HEK293T (cell line): Measurements from ENCODE around the gene SIGLEC15.

Source experiments
- CTCF ChIA-PET: fragments of 350-600 bp; formaldehyde crosslinking; extraction: SDS; loops from one replicate; lab custom pipeline; 2021; ENCODE audit warnings: antibody characterized with exemption, inconsistent platforms; lab: Yijun Ruan, JAX
- POLR2A ChIA-PET: fragments of 350-600 bp; formaldehyde crosslinking; extraction: SDS; loops from one replicate; lab custom pipeline; 2020; ENCODE audit warnings: antibody characterized with exemption, inconsistent platforms; lab: Yijun Ruan, JAX
- DNase-seq: peaks from one replicate; pipeline ENCODE4 v3.0.0; 2012; ENCODE audit warnings: mixed read lengths; ENCODE audit errors: extremely low spot score
- ARNT ChIP-seq: fragments of 450-650 bp; IDR thresholded peaks from 2 replicates; pipeline ENCODE4 v1.6.1; 2017; ENCODE audit warnings: mild to moderate bottlenecking
- BHLHE40 ChIP-seq: fragments of 450-650 bp; IDR thresholded peaks from 2 replicates; pipeline ENCODE4 v1.6.1; 2016; ENCODE audit warnings: mild to moderate bottlenecking, moderate library complexity, borderline replicate concordance
- CTBP1 ChIP-seq: fragments of 450-650 bp; IDR thresholded peaks from 2 replicates; pipeline ENCODE4 v1.6.1; 2016; ENCODE audit warnings: borderline replicate concordance
- ELF4 ChIP-seq: fragments of 450-650 bp; IDR thresholded peaks from 2 replicates; pipeline ENCODE4 v1.6.1; 2017; ENCODE audit warnings: antibody characterized with exemption
- FOXA1 ChIP-seq: fragments of 450-650 bp; IDR thresholded peaks from 2 replicates; pipeline ENCODE4 v1.6.1; 2016; ENCODE audit warnings: mild to moderate bottlenecking
- FOXK2 ChIP-seq: fragments of 450-650 bp; IDR thresholded peaks from 2 replicates; pipeline ENCODE4 v1.6.1; 2016; ENCODE audit warnings: mild to moderate bottlenecking
- FOXM1 ChIP-seq: fragments of 450-650 bp; IDR thresholded peaks from 2 replicates; pipeline ENCODE4 v1.6.1; 2017; ENCODE audit warnings: mild to moderate bottlenecking, borderline replicate concordance
- HDGF ChIP-seq: fragments of 450-650 bp; IDR thresholded peaks from 2 replicates; pipeline ENCODE4 v1.6.1; 2017; ENCODE audit warnings: antibody characterized with exemption, borderline replicate concordance
- L3MBTL2 ChIP-seq: fragments of 450-650 bp; conservative IDR thresholded peaks from 2 replicates; pipeline ENCODE4 v1.6.1; 2016; ENCODE audit warnings: mild to moderate bottlenecking
- LEF1 ChIP-seq: fragments of 450-650 bp; IDR thresholded peaks from 2 replicates; pipeline ENCODE4 v1.6.1; 2017; ENCODE audit warnings: mild to moderate bottlenecking, borderline replicate concordance
- NFRKB ChIP-seq: fragments of 450-650 bp; IDR thresholded peaks from 2 replicates; pipeline ENCODE4 v1.6.1; 2016; ENCODE audit warnings: mild to moderate bottlenecking, moderate library complexity
- SP1 ChIP-seq: fragments of 450-650 bp; IDR thresholded peaks from 2 replicates; pipeline ENCODE4 v1.6.1; 2017
- SUZ12 ChIP-seq: fragments of 450-650 bp; IDR thresholded peaks from 2 replicates; pipeline ENCODE4 v1.6.1; 2016; ENCODE audit warnings: mild to moderate bottlenecking
- TARDBP ChIP-seq: fragments of 450-650 bp; IDR thresholded peaks from 2 replicates; pipeline ENCODE4 v1.6.1; 2016
- ZNF384 ChIP-seq: fragments of 450-650 bp; IDR thresholded peaks from 2 replicates; pipeline ENCODE4 v1.6.1; 2016
- TF ChIP-seq, protein P1 (sequence below): fragments of 450-650 bp; IDR thresholded peaks from 2 replicates; pipeline ENCODE4 v1.6.1; 2016

SIGLEC15 gene

DNA sequence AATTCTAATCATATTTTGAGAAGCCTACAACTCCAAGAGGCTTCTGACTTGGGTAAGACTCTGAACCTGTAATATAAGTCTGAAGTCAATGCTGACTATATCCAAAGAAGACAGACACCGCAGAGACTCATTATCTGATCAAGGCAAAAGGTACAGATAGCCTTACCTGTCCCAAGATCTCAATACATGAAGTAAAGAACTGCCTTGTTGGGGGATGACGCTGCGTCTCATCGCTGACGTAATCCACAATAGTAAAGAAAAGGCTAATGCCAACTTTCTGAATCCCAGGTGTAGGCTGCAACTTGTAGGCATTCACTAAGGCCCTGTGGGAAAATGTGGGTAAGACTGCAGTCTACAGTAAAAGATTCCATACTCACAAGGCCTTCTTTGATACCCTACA, 62.1 kb downstream of the SIGLEC15 start:
- DNase-seq = no peak
- CTCF ChIA-PET = no interaction called here
- TF ChIP-seq SUZ12 (no peak), BHLHE40 (no peak), L3MBTL2 (no peak), TARDBP (no peak), FOXM1 (no peak), FOXA1 (no peak), ELF4 (no peak), HDGF (no peak), NFRKB (no peak), ARNT (no peak), ZNF384 (no peak), LEF1 (no peak), CTBP1 (no peak), FOXK2 (no peak), SP1 (no peak)
- TF ChIP-seq, protein P1, sequence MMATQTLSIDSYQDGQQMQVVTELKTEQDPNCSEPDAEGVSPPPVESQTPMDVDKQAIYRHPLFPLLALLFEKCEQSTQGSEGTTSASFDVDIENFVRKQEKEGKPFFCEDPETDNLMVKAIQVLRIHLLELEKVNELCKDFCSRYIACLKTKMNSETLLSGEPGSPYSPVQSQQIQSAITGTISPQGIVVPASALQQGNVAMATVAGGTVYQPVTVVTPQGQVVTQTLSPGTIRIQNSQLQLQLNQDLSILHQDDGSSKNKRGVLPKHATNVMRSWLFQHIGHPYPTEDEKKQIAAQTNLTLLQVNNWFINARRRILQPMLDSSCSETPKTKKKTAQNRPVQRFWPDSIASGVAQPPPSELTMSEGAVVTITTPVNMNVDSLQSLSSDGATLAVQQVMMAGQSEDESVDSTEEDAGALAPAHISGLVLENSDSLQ = no peak
- POLR2A ChIA-PET = no interaction called here

DNA sequence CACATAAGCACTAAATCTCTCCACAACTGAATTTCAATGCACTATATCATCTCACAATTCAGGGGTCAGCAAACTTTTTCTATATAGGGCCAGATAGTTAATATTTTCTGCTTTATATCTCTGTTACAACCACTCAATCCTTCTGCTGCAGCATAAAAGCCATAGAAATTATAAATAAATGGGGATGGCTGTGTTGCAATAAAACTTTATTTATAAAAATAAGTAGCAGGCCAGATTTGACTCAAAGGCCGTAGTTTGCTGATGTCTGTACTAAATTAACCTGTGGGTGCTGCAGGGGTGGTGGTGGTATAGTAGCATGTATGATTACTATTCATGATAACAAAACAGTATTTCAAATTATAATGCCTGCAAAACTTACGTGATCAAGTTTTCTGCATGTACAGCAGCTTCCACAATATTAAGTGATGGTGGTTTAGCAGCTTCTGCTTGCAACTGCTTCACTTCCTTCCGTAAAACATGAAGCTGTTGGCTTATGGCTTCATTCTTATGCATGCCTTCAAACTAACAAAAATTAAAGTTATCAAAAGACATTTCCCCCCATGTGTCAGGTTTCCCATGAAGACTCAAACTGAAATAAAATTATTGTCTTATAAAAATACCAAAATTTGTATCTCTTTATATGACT, 64.1 kb downstream of the SIGLEC15 start:
- TF ChIP-seq BHLHE40 (no peak), FOXM1 (no peak), ELF4 (no peak), ARNT (no peak), SP1 (no peak), ZNF384 (no peak), HDGF (no peak), FOXA1 (no peak), L3MBTL2 (no peak), CTBP1 (no peak), FOXK2 (no peak)
- TF ChIP-seq, protein P1 = no peak
- no peak for DNase-seq
- ChIA-PET CTCF (no interaction called here), POLR2A (no interaction called here)

GRCh38 chr18:45890606-45891005, 65.1 kb downstream of the SIGLEC15 start:
- DNase-seq = no peak
- ChIA-PET POLR2A (no interaction called here), CTCF (no interaction called here)
- TF ChIP-seq FOXA1 = no peak
- TF ChIP-seq ZNF384 = no peak
- TF ChIP-seq ARNT = no peak
- TF ChIP-seq, protein P1 = no peak
- TF ChIP-seq LEF1 = no peak

- ChIA-PET CTCF (no interaction called here), POLR2A (no interaction called here)
- no peak for DNase-seq
- no peak for TF ChIP-seq SP1
- no peak for TF ChIP-seq CTBP1
- TF ChIP-seq NFRKB = no peak
- TF ChIP-seq FOXA1 = no peak
- TF ChIP-seq, protein P1 = no peak
- TF ChIP-seq SUZ12 = no peak
- no peak for TF ChIP-seq LEF1
- TF ChIP-seq FOXK2 = no peak
- no peak for TF ChIP-seq ARNT
- no peak for TF ChIP-seq BHLHE40
- TF ChIP-seq L3MBTL2 = no peak
- TF ChIP-seq HDGF = no peak
- TF ChIP-seq ELF4 = no peak
- no peak for TF ChIP-seq TARDBP
- no peak for TF ChIP-seq ZNF384
Observed at GRCh38 chr18:45891806-45892205, 66.3 kb downstream of the SIGLEC15 start.
